PC-9 (cell line): Measurements from ENCODE around the gene CFAP97D2.

Experiments used
- CTCF ChIP-seq: fragments of 200-600 bp; sonication (generic); conservative IDR thresholded peaks from 2 replicates; pipeline ENCODE4 v1.6.1; 2017; ENCODE audit warnings: mixed run types, antibody characterized with exemption, mild to moderate bottlenecking, moderate library complexity
- EZH2 ChIP-seq: fragments of 200-600 bp; sonication (generic); IDR thresholded peaks from 2 replicates; pipeline ENCODE4 v1.8.0; 2017; ENCODE audit warnings: antibody characterized with exemption, low read depth

DNA sequence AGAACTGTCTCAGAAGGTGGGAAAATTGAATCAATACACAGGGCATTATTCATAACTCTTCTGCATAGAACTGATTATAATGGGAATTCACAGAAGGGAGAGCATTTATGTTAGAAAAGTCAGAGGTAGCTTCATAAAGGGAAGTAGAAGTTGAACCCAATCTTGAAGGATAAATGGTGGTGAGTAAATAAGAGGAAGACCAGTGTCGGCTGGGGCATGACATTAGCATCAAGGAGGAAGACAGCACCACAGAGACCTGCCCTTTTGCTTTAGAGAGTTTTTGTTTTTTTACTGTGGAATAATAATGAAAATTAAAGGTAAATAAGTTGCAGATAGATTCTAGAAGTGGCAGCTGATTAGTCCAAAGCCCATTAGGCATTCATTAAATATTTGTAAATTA is 77.5 kb downstream of the CFAP97D2 start:
- TF ChIP-seq CTCF (no peak), EZH2 (no peak)
